Measurements from ENCODE around the gene GJB6. TPM values are rescaled to one million over a fixed set of nuclear protein-coding genes. Genes with fewer than 3 reads are reported as not detected.
A peak's percentile ranks its signal among the peaks of the same experiment; 100 is the strongest.

The GJB6 gene
- total RNA-seq, 1 donor from 2014 or later: not detected

GRCh38 chr13:20247963-20248362 lies 15.8 kb upstream of the GJB6 start:
- TF ChIP-seq CTCF (conservative IDR thresholded peaks at IDR 0.05; ENCODE audit: low read depth, low read length): no peak
- no peak for DNase-seq (ENCODE audit: low read depth)
- no peak overlapping the region for H3K4me3 ChIP-seq (ENCODE audit: low read depth, low read length)

- no peak for TF ChIP-seq CTCF (conservative IDR thresholded peaks at IDR 0.05; ENCODE audit: low read depth, low read length)
- no peak for DNase-seq (ENCODE audit: low read depth)
- no peak overlapping the region for H3K4me3 ChIP-seq (ENCODE audit: low read depth, low read length)
These were observed 15.3 kb upstream of the GJB6 start for GRCh38 chr13:20247403-20247802.

- TF ChIP-seq CTCF (conservative IDR thresholded peaks at IDR 0.05; ENCODE audit: low read depth, low read length): no peak
- no peak for DNase-seq (ENCODE audit: low read depth)
- no peak overlapping the region for H3K4me3 ChIP-seq (ENCODE audit: low read depth, low read length)
These were observed 9.5 kb upstream of the GJB6 start for GRCh38 chr13:20241593-20241992.

- no peak for TF ChIP-seq CTCF (conservative IDR thresholded peaks at IDR 0.05; ENCODE audit: low read depth, low read length)
- H3K4me3 ChIP-seq (ENCODE audit: low read depth, low read length): no peak overlapping the region
- DNase-seq (ENCODE audit: low read depth): no peak
These were observed 7.6 kb upstream of the GJB6 start for GRCh38 chr13:20239748-20240147.

- no peak for TF ChIP-seq CTCF (conservative IDR thresholded peaks at IDR 0.05; ENCODE audit: low read depth, low read length)
- DNase-seq (ENCODE audit: low read depth): no peak
- H3K4me3 ChIP-seq (ENCODE audit: low read depth, low read length): peak overlapping the region; percentile 33
These were observed 598 bp upstream of the GJB6 start for GRCh38 chr13:20232556-20233277.

- H3K4me3 ChIP-seq (ENCODE audit: low read depth, low read length): no peak overlapping the region
- TF ChIP-seq CTCF (conservative IDR thresholded peaks at IDR 0.05; ENCODE audit: low read depth, low read length): no peak
- DNase-seq (ENCODE audit: low read depth): no peak
These were observed 943 bp downstream of the GJB6 start for GRCh38 chr13:20230913-20231838.

Data from epithelial cell of proximal tubule (primary cell).